Endodermal cell (in vitro differentiated cells): ENCODE data around the gene GNG12. TPM values are rescaled to one million over a fixed set of nuclear protein-coding genes. Genes with fewer than 3 reads are reported as not detected.

Experiments used
- DNase-seq: peaks from one replicate; pipeline ENCODE4 v3.0.0-alpha.2; 2017
- H3K27ac ChIP-seq: 2 replicates; pipeline ENCODE4 v1.5.1; 2013; ENCODE audit warnings: mild to moderate bottlenecking, low read depth, low read length, moderate library complexity
- H3K27me3 ChIP-seq: 2 replicates; pipeline ENCODE4 v1.6.1; 2013; ENCODE audit warnings: mild to moderate bottlenecking, low read length, moderate library complexity; ENCODE audit not compliant: insufficient read depth, control insufficient read depth, poor library complexity, severe bottlenecking
- H3K36me3 ChIP-seq: 2 replicates; pipeline ENCODE4 v1.7.0; 2013; ENCODE audit warnings: mild to moderate bottlenecking, low read length, moderate library complexity; ENCODE audit not compliant: control insufficient read depth, insufficient read depth
- H3K4me1 ChIP-seq: one replicate; pipeline ENCODE4 v1.7.0; 2013; ENCODE audit warnings: low read length; ENCODE audit not compliant: control insufficient read depth, insufficient read depth
- H3K4me3 ChIP-seq: 2 replicates; pipeline ENCODE4 v1.5.1; 2013; ENCODE audit warnings: mild to moderate bottlenecking, low read length, moderate library complexity
- H3K9ac ChIP-seq: 2 replicates; pipeline ENCODE4 v1.6.1; 2013; ENCODE audit warnings: mild to moderate bottlenecking, low read length, moderate library complexity; ENCODE audit not compliant: poor library complexity, severe bottlenecking; ENCODE audit errors: extremely low read depth
- H3K9me3 ChIP-seq: 2 replicates; pipeline ENCODE4 v1.6.1; 2013; ENCODE audit warnings: mild to moderate bottlenecking, low read length, moderate library complexity; ENCODE audit not compliant: control insufficient read depth
- H3K27ac Mint-ChIP-seq: 2 replicates; pipeline ENCODE4 v1.8.0; 2020; ENCODE audit warnings: mixed read lengths
- H3K27me3 Mint-ChIP-seq: 2 replicates; pipeline ENCODE4 v1.8.0; 2021; ENCODE audit warnings: mild to moderate bottlenecking, mixed read lengths; ENCODE audit not compliant: insufficient read depth
- H3K36me3 Mint-ChIP-seq: 2 replicates; pipeline ENCODE4 v1.8.0; 2020; ENCODE audit warnings: low read depth, mixed read lengths
- H3K4me1 Mint-ChIP-seq: 2 replicates; pipeline ENCODE4 v1.8.0; 2020; ENCODE audit warnings: mixed read lengths
- H3K4me3 Mint-ChIP-seq: 2 replicates; pipeline ENCODE4 v1.8.0; 2020; ENCODE audit warnings: mild to moderate bottlenecking, moderate library complexity, mixed read lengths
- H3K9me3 Mint-ChIP-seq: 2 replicates; pipeline ENCODE4 v1.8.0; 2020; ENCODE audit warnings: mild to moderate bottlenecking, mixed read lengths
- WGBS, 2 experiments: methylation state at CpG; one replicate each; pipeline versions ENCODE4 v1.1.5 to v1.1.7; 2013; ENCODE audit warnings: missing lambda C conversion rate in 2 of 2, mixed read lengths in 1 of 2; ENCODE audit not compliant: insufficient coverage in 1 of 2, insufficient read length in 1 of 2; 5-methylcytosine and 5-hydroxymethylcytosine counted together
- total RNA-seq, 2 donors: library from RNA; stranded (reverse); fragmentation: NEBNext Ultra II Directional in 1 of 2; extraction: Animal tissue kit (Norgen Biotek cat#: 25700) in 1 of 2; gene quantifications; 2 replicates in 1 of 2; 3 replicates in 1 of 2; pipeline ENCODE4 v1.2.1, GENCODE V29; 2021
- TF ChIP-seq, protein P1 (sequence below): fragments of 200-600 bp; sonication (generic); conservative IDR thresholded peaks from 2 replicates; pipeline ENCODE4 v1.5.0; 2021; ENCODE audit warnings: antibody characterized with exemption, mild to moderate bottlenecking

The GNG12 gene
- total RNA-seq, 2 donors from 2014 or later = 7.7 to 9.2 TPM

DNA sequence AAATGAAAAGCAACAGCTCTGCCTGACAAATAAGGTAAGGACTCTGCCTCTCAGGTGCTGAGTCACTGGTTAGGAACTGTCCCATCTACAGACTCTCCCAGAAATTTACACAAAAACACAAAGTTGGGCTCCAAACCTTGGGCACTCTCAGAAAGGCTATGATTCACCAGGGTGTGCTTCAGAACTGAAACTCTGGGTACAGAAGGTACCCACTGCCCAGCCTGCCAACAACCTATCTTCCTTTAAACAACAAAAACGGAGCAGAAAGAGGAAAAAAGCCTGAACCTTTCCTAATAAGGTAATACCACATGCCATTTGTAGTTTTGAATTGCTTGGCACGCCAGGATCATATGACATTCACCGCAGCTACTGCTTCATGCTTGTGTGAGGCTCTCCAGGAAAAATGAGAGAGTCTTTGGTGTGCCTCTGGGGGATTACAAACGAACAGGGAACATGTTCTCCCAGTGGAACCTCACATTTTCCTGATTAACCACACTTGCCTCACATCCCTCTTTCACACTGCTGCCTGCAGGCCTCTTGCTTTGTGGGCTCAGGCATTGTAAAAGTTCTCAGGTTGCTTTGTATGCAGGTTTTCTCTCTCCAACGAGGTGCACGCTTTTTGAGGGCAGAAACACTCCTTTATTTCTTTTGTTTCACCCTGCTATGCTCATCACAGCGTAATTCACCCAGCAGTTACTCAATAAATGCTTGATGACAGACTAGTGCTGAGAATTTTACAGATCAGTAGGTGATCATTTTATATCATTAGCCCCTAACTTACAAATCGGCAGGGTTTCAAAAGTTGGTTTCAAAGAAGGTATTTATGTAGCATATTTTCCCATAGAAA, 83.2 kb downstream of the GNG12 start:
- no peak overlapping the region for H3K9ac ChIP-seq
- Mint-ChIP-seq H3K36me3 (no peaks in the 10 kb centered on the region), H3K27ac (peak overlapping the region; percentile 88), H3K9me3 (no peaks in the 10 kb centered on the region), H3K4me1 (peaks cover 46% of the 10 kb centered on the region), H3K4me3 (peak overlapping the region; percentile 1), H3K27me3 (peaks cover 3% of the 10 kb centered on the region)
- WGBS, 2 experiments = 19 to 40% methylated on average over 6 to 8 of the region's 8 CpGs
- peaks cover 22% of the 10 kb centered on the region for H3K4me1 ChIP-seq
- TF ChIP-seq, protein P1, sequence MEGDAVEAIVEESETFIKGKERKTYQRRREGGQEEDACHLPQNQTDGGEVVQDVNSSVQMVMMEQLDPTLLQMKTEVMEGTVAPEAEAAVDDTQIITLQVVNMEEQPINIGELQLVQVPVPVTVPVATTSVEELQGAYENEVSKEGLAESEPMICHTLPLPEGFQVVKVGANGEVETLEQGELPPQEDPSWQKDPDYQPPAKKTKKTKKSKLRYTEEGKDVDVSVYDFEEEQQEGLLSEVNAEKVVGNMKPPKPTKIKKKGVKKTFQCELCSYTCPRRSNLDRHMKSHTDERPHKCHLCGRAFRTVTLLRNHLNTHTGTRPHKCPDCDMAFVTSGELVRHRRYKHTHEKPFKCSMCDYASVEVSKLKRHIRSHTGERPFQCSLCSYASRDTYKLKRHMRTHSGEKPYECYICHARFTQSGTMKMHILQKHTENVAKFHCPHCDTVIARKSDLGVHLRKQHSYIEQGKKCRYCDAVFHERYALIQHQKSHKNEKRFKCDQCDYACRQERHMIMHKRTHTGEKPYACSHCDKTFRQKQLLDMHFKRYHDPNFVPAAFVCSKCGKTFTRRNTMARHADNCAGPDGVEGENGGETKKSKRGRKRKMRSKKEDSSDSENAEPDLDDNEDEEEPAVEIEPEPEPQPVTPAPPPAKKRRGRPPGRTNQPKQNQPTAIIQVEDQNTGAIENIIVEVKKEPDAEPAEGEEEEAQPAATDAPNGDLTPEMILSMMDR = no peak
- H3K27ac ChIP-seq = peak overlapping the region; percentile 74
- no peaks in the 10 kb centered on the region for H3K36me3 ChIP-seq
- DNase-seq = peak; percentile 74
- no peak overlapping the region for H3K4me3 ChIP-seq
- H3K27me3 ChIP-seq = peaks cover 2% of the 10 kb centered on the region
- no peaks in the 10 kb centered on the region for H3K9me3 ChIP-seq

DNA sequence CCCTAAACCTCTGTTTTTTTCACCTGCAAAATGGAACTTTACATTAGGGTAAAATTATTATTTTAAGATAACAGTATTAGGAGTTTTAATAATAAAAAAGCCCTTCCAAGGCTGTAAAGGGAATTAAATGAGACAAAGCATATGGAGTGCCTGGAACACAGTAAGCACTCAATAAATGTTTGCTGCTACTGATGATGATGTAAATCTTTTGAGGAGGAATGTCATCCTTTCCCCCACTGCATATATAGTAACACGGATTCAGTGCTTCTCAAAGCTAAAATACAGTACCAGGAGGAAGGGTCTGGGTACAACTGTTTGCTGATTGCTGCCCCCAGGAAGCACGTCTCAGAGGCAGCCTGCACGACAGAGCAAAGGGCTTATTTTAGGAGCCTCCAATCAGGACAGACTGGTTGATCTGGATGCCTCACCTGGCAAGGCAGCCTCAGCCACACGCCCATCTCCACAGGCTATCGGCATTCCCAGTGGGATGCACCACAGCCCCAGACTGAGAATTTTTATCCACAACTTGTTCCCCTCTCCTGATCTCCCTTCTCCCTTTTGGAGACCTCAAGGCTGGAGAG, 83.9 kb downstream of the GNG12 start:
- Histone ChIP-seq H3K9ac (no peak overlapping the region), H3K4me3 (no peak overlapping the region)
- peak overlapping the region; percentile 1 for H3K4me3 Mint-ChIP-seq

DNA sequence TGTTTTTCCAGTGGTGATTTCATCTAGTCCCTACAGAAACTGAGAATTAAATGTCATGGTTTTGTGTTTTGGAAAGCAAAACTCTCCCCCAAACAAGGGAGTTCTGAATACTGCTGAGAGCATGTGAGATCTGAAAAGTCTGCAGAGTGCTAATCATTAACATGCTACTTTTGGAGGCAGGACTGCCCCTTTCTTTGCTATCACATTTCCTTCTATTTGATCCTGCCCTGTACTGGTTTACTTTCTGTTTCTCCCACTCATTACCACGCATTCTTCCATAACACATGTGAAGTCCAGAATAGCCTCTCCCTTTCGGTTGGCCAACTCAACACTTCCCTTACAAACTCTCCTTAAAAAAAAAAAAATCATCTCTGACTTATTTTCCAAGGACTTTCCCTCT, 84.6 kb downstream of the GNG12 start:
- H3K9me3 Mint-ChIP-seq = no peaks in the 10 kb centered on the region
- Histone ChIP-seq H3K4me3 (no peak overlapping the region), H3K4me1 (peaks cover 23% of the 10 kb centered on the region), H3K27ac (no peak overlapping the region), H3K27me3 (peaks cover 14% of the 10 kb centered on the region), H3K9me3 (no peaks in the 10 kb centered on the region), H3K9ac (no peak overlapping the region), H3K36me3 (no peaks in the 10 kb centered on the region)
- no peak for DNase-seq
- H3K27ac Mint-ChIP-seq = no peak overlapping the region
- H3K4me1 Mint-ChIP-seq = peaks cover 48% of the 10 kb centered on the region
- 73% methylated on average over 2 of the region's 2 CpGs; no CpG with 5 or more reads in 1 of the 2 experiments for WGBS, 2 experiments
- H3K4me3 Mint-ChIP-seq = no peak overlapping the region
- H3K27me3 Mint-ChIP-seq = peaks cover 4% of the 10 kb centered on the region
- no peaks in the 10 kb centered on the region for H3K36me3 Mint-ChIP-seq
- TF ChIP-seq, protein P1 = no peak

More for the DNA sequence above, 83.9 kb downstream of the GNG12 start:
- H3K27me3 Mint-ChIP-seq = peaks cover 4% of the 10 kb centered on the region
- H3K36me3 ChIP-seq = no peaks in the 10 kb centered on the region
- peaks cover 10% of the 10 kb centered on the region for H3K27me3 ChIP-seq
- no peaks in the 10 kb centered on the region for H3K9me3 ChIP-seq
- no peak overlapping the region for H3K27ac ChIP-seq
- H3K4me1 Mint-ChIP-seq = peaks cover 46% of the 10 kb centered on the region
- WGBS, 2 experiments = 9 to 20% methylated on average over 1 to 5 of the region's 5 CpGs
- H3K27ac Mint-ChIP-seq = peak overlapping the region; percentile 88
- peaks cover 22% of the 10 kb centered on the region for H3K4me1 ChIP-seq
- H3K9me3 Mint-ChIP-seq = no peaks in the 10 kb centered on the region
- TF ChIP-seq, protein P1 = no peak
- peak; percentile 91 for DNase-seq
- H3K36me3 Mint-ChIP-seq = no peaks in the 10 kb centered on the region
